Measurements from ENCODE around the gene GALNS.
A peak's percentile ranks its signal among the peaks of the same experiment; 100 is the strongest.

The GALNS gene

DNA sequence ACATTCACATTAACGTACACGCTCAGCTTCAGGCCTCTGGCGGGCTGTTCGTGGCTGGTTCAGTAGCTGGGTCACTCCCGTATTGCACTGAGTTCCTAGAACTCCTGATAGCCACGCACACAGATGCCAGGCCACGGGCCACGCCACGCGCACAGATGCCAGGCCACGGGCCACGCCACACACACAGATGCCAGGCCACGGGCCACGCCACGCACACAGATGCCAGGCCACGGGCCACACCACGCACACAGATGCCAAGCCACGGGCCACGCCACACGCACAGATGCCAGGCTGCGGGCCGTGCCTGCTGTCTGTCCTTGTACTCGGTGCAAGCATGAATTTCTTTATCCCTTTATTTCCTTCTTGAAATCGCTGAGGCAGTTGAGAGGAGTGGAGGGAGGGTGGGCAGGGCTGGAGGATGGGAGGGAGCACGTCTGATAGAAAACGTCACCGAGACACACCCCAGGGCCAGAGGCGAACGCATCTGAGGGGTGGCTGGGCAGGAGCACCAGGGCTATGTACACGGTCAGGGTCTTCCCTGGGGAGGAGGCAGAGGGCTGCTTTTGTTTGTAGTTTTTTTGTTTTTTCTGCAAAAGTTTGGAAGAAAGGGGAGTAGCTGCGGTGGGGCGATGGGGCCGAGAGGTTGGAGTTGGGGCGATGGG is 18.3 kb upstream of the GALNS start:
- no peak for DNase-seq

- DNase-seq = no peak
These were observed 16.0 kb upstream of the GALNS start for GRCh38 chr16:88872650-88873331.

DNA sequence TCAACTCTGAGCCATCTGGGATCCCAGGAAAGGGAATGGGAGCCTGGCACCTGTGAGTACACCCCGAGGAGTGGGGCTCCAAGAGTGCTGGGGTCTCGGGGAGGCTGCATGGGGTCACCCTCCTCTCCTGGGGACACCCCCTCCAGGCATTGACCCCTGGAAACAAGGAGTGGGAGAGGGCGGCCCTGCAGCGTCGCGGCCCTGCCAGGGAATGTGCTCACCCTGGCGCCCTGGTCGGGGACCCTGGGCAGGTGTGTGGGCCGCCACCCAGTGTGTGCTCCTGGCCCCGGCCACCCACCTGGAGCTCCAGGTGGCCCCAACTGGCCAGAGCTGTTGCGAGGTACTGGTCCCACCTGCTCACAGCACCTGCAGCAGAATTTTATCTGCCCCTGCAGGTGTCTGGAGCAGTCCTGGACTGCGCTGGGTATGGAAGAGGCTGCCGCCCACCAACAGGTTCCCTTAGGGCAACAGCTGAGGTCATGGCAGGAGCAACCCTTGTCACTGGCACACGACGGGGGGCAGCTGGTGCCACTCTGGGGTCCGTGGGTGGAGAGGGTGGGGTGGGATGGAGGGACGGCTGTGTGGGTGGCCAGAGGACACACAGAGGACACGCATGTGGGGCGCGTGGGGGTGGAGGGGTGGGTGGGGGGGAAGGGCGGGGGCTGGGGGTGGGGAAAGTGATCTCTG is 15.1 kb upstream of the GALNS start:
- no peak for DNase-seq

GRCh38 chr16:88871349-88871702 is 14.6 kb upstream of the GALNS start:
- no peak for DNase-seq

DNA sequence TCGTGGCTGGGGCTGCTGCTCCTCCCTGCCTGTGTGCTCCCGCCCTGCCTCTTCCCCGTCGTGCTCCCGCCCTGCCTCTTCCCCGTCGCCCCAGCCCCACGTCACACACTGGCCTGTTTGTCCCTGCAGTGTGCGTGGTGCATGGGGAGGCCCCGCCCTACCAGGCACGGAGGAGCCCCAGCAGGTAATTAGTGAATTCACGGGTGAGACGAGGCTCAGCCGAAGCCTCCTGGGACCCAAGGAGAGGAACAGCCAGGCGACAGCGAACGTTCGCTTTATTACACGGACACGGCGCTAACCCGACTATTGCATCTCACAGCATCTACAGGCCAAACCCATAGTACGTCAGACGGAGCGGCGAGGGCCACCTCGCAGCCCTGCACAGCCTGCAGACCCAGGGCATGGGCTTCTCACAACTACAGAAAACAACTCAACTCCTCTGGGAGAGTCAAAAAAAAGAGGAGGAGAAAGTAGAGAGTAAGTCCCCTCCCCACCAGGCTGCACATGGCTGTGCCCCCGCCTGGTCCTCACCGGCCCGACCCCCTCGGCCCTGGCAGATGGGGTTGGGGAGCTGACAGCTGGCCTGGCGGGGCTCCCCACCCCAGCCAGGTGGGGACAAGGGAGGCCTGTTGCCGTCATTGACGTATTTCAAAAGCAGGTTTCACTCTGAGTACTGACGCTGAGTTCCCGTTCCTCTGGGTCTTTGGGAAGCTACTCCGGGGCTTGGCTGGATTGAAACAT is 14.0 kb upstream of the GALNS start:
- DNase-seq = peak; percentile 26

GRCh38 chr16:88869673-88869980 is 12.9 kb upstream of the GALNS start:
- DNase-seq = no peak

- DNase-seq = no peak
These were observed 12.4 kb upstream of the GALNS start for GRCh38 chr16:88868974-88869672.

DNA sequence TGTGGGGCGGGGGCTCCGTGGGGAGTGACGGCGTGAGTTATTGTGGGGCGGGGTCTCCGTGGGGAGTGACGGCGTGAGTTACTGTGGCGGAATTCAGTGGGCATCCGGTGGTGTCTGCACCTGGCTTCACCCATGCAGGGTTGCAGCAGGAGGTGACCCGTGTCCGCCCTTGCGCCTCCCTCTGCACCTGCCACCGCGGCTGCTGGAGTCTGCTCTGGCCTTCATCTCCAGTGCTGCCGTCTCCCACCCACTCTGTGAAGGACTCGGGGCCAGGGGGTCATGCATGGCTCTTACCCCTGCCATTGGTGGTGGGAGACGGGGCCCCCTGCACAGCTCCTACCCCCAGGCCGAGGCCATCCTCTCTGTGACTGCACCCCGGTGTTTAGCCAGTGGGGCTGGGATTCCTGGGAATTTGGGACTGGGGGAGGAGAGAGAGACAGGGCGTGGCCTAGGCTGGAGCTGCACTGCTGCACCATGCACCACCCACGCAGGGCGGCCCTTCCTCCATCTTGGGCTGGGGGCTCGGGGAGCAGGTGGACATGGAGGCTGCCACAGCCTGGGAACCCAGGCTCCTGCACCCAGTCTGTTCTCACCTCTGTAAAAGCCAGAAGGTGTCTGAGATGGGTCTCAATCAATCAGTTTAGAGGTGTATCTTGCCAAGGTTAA is 11.0 kb upstream of the GALNS start:
- DNase-seq = peak; percentile 13

DNA sequence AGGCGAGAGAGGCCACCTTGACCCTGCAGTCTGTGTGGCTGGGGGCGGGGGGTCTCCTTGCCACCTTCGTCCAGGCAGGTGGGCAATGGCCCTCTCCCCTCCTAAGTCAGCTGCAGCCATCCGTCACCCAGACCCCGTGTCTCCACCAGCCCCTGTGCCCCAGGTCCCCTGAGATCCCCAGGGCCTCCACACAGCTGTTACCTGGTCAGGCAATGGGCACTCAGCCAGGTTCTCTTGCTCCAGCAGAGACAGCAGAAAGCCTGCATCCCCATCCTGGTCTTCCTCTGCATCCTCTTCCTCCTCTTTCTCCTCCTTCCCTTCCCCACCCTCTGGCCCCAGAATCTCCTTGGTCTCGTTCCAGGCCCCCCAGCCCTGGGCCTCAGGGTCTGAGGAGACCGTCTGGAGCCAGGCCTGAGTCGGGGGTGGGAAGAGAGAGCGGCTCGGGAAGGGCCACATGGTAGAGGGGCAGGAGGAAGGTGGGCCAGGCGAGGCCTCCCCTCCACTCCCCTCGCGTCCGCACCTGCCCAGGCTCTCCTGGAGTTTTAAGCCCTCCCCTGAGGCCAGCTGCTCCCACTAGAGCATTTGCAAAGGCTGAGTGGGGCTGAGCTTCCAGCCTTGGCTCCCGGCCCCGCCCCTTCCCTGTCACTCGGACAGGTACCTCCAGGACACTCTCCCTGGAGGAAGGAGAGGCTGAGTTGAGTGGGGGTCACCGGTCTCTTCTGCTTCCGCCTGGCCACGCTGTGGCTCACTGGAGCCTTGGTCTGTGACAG is 9.6 kb upstream of the GALNS start, which contains the start of gene PABPN1L:
Gene PABPN1L, minus strand, starts transcription at position 510 of the 770 bp plus-strand sequence. Its CDS starts 54 bp downstream, at position 456.
- peak; percentile 63 for DNase-seq

GRCh38 chr16:88865742-88866141 is 9.0 kb upstream of the GALNS start:
- no peak for DNase-seq

GRCh38 chr16:88865310-88865709 is 8.6 kb upstream of the GALNS start:
- DNase-seq = no peak

- no peak for DNase-seq
These were observed 7.8 kb upstream of the GALNS start for GRCh38 chr16:88864521-88864920.

DNA sequence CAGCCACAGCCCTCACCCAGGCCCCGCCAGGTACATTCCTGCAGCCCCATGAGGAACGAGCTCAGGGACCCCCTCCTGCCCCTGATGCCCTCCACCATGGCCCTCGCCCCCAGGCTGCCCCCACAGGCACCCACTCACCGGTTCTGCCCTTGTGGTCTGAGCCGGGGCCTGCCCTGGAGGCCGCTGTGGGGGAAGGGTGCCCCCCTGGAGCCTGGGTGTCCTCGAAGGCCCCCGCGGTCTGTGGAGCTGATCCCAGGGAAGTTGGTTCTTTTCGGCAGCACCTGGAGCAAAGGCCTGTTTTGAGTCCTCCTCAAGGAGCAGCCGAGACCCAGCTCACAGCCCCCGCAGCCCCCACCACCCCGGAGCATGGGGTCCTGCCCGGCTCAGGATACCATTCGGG is 7.4 kb upstream of the GALNS start:
- DNase-seq = no peak

GRCh38 chr16:88863426-88863825 is 6.7 kb upstream of the GALNS start:
- no peak for DNase-seq

DNA sequence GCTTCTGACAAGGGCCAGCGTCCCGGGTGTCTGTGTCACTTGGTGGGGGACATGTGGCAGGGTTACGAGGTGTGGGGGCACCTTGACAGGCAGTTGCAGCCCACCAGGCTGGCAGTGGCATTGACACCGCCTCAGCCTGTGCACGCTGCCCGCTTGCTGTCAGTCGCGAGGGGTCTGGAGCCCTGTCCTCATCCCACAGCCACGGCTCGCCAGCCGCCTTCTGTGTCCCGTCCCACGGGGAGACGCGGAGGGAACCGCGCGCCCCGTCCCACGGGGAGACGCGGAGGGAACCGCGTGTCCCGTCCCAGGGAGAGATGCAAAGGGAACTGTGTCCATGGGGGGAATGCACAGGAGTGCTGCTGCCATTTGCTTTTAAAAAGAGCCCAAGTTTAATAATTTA is 6.2 kb upstream of the GALNS start:
- DNase-seq = no peak

GRCh38 chr16:88861359-88861758 is 4.6 kb upstream of the GALNS start:
- DNase-seq = no peak

DNA sequence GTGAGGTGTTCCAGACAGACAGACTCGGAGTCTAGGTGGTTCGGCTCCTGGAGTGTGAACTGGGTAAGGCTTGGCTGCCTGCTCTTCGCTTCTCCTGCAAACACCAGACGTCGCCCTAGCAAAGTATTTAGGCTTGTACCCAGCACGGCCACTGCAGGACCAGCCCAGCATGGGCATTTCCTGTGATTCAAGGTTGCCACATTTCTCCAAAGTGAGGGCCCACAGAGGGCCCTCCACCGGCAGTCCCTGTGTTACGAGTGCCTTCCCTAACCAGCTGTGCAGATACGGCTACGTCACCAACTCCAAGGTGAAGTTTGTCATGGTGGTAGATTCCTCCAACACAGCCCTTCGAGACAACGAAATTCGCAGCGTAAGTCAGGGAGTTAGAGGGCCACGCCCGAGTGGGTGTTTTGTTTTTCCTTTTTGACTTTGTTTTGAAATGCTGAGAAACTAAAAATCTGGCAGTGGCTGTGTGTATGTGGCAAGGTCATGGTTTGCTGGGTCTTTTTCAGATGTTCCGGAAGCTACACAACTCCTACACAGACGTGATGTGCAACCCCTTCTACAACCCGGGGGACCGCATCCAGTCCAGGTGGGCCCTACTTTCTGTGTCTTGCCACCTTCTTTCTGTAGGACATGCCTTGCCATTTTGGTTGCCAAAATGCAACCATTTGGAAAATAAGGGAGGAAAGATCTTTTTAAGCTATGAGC is 2.8 kb upstream of the GALNS start:
- no peak for DNase-seq

DNA sequence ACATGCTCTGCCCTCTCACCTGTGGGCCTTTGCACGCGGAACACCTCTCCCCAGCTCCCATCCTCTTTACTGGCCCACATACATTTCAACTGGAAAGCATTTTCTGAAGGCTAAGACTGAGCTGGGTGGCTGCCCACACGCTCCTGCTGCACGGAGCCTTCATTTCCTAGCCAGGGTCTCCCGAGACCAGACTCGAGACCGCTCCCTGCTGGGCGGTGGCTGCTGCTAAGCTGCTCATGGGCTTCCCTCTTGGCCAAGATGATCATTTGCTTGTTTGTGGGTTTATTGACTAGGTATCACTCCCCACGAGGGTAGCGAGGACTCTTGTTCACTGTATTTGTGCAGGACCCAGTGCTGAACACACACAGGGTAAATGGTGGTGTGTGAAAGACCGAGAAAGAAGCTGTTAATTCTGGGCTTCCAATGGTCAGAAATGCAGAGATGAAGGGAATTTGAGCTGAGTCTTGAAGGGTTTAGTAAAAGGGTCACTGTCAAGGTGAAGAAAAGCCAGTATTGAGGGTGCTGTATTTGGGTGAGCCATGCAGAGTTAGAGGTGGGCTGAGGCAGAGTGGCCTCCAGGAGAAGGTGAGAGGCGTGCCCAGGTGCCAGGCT is 1.1 kb upstream of the GALNS start:
- DNase-seq = peak; percentile 45

- DNase-seq = peak; percentile 32
These were observed 472 bp downstream of the GALNS start for GRCh38 chr16:88856122-88856827.

DNA sequence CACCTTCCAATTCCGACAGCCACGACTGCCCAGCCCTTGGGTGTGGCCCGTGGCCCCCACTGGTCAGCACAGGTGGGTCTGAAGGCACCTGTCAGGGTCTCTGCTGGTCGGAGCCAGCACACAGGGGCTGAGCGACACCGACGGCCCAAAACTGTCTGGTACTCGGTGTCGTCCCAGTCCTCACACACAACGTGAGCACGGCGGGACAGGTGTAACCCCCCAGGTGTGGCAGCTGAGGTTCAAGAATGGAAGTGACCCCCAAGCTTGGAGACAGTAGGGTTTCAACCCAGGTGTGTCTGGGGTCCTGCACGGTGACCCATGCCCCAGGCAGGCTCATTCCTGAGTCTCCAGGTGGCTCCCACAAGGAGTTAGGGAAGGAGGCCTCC is 1.0 kb downstream of the GALNS start:
- DNase-seq = no peak

Measured in NCI-H69 (cell line).